ENCODE measurements around the gene DUSP9.

- TF ChIP-seq CTCF (IDR thresholded peaks at IDR 0.05; ENCODE audit: borderline replicate concordance, extremely low read depth, low read length, poor library complexity, severe bottlenecking) (no peak), EZH2 (IDR thresholded peaks at IDR 0.05; ENCODE audit: borderline replicate concordance, low read depth, low read length, severe bottlenecking) (no peak)
Measured at GRCh38 chrX:153598541-153599191, 48.3 kb upstream of the DUSP9 start, which contains the start of gene CCNQ.

All from DND-41 (cell line).